SK-N-SH treated with all-trans-retinoic acid at 6 μM for 48 hours (cell line): ENCODE results near the gene RAD51B.

Source experiments
- ARNTL ChIP-seq: fragments of 450-650 bp; formaldehyde crosslinking; IDR thresholded peaks from 2 replicates; pipeline ENCODE4 v1.5.0; 2020; ENCODE audit warnings: low read depth, mild to moderate bottlenecking, moderate library complexity, borderline replicate concordance
- CSDC2 ChIP-seq: fragments of 250-450 bp; sonication (Bioruptor Pico); IDR thresholded peaks from 2 replicates; pipeline ENCODE4 v1.5.0; 2020; ENCODE audit warnings: mild to moderate bottlenecking, moderate library complexity
- ESRRG ChIP-seq: fragments of 250-450 bp; sonication (Bioruptor Pico); IDR thresholded peaks from 2 replicates; pipeline ENCODE4 v1.6.1; 2021; ENCODE audit warnings: mild to moderate bottlenecking
- RARB ChIP-seq: fragments of 250-450 bp; sonication (Bioruptor Pico); IDR thresholded peaks from 2 replicates; pipeline ENCODE4 v1.8.0; 2021; ENCODE audit warnings: mild to moderate bottlenecking, moderate library complexity
- TCF4 ChIP-seq: fragments of 250-450 bp; sonication (Bioruptor Pico); IDR thresholded peaks from 2 replicates; pipeline ENCODE4 v1.8.0; 2021; ENCODE audit warnings: mild to moderate bottlenecking, moderate library complexity, borderline replicate concordance
- ZNF70 ChIP-seq: fragments of 450-650 bp; formaldehyde crosslinking; IDR thresholded peaks from 2 replicates; pipeline ENCODE4 v1.5.0; 2020; ENCODE audit warnings: mild to moderate bottlenecking, moderate library complexity

- TF ChIP-seq RARB (CRISPR knock-in tag) (no peak), ESRRG (no peak), ARNTL (no peak), TCF4 (CRISPR knock-in tag) (no peak), ZNF70 (CRISPR knock-in tag) (no peak), CSDC2 (CRISPR knock-in tag) (no peak)
Observed at GRCh38 chr14:68308726-68309520, 489.3 kb downstream of the RAD51B start.
